Occipital lobe (tissue), 2 donors: ENCODE data around the gene LRRC56. TPM values are rescaled to one million over a fixed set of nuclear protein-coding genes. Genes with fewer than 3 reads are reported as not detected.

Experiments used
- DNase-seq: peaks from one replicate; lab custom pipeline; 2025; lab: John Stamatoyannopoulos, UW
- total RNA-seq: library from RNA; depleted of rRNA; stranded (reverse); fragments of >200 nt; gene quantifications from one replicate; pipeline ENCODE4 v1.2.3, GENCODE V29; 2014

LRRC56 gene
- total RNA-seq, 1 donor from 2014 or later = 1.1 TPM

GRCh38 chr11:538431-539051 lies 1.2 kb downstream of the LRRC56 start:
- DNase-seq = no peak

- no peak for DNase-seq
Measured at GRCh38 chr11:539971-540481, 2.7 kb downstream of the LRRC56 start.

GRCh38 chr11:540583-541432 lies 3.5 kb downstream of the LRRC56 start:
- no peak for DNase-seq

- DNase-seq = no peak
Measured at GRCh38 chr11:541433-541885, 4.1 kb downstream of the LRRC56 start.

- DNase-seq = no peak
Measured at GRCh38 chr11:544817-545166, 7.5 kb downstream of the LRRC56 start.

- no peak for DNase-seq
Measured at GRCh38 chr11:545171-545570, 7.8 kb downstream of the LRRC56 start.

- DNase-seq = no peak
Measured at GRCh38 chr11:548700-549603, 11.6 kb downstream of the LRRC56 start.

- no peak for DNase-seq
Measured at GRCh38 chr11:550021-550745, 12.9 kb downstream of the LRRC56 start.

- no peak for DNase-seq
Measured at GRCh38 chr11:550746-551085, 13.4 kb downstream of the LRRC56 start.

- DNase-seq = no peak
Measured at GRCh38 chr11:551131-551530, 13.8 kb downstream of the LRRC56 start.

- DNase-seq = no peak
Measured at GRCh38 chr11:551596-551995, 14.3 kb downstream of the LRRC56 start.

GRCh38 chr11:553083-553987 lies 16.0 kb downstream of the LRRC56 start:
- no peak for DNase-seq

- DNase-seq = no peak
Measured at GRCh38 chr11:553988-554340, 16.6 kb downstream of the LRRC56 start.

- DNase-seq = no peak
Measured at GRCh38 chr11:554428-555226, 17.3 kb downstream of the LRRC56 start.

- no peak for DNase-seq
Measured at GRCh38 chr11:555227-555779, 18.0 kb downstream of the LRRC56 start.

- no peak for DNase-seq
Measured at GRCh38 chr11:555780-556661, 18.7 kb downstream of the LRRC56 start.

- no peak for DNase-seq
Measured at GRCh38 chr11:556662-557256, 19.4 kb downstream of the LRRC56 start.
